Measurements from ENCODE around the gene CLBA1.
"Not testable (repeated sequence)": the region's sequence is repeated elsewhere in the genome, so short reads cannot be mapped to it uniquely, and the experiment has no call there.

DNA sequence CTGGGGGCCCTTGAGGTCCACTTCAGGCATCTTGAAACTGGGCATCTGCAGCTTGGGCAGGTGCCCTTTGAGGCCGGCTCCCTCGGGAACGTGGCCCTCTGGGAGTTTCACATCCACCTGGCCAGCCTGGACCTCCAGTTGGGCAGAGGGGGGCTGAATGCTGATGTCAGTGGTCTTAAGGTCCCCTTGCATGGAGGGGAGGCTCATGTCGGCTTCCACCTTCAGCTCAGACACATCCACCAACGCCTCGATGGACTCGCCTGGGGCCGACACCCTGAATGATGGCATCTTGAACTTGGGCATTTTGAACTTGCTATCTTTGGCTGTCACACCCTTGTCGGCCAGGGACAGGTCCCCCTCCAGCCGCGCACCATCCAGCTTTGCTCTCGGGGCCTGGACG lies 38.4 kb upstream of the CLBA1 start:
- TF ChIP-seq POLR2AphosphoS2 (conservative IDR thresholded peaks at IDR 0.05; ENCODE audit: low read length); POLR2A (IDR thresholded peaks at IDR 0.05; ENCODE audit: low read length); CHD4 (IDR thresholded peaks at IDR 0.05; ENCODE audit: borderline replicate concordance); NR3C1 (IDR thresholded peaks at IDR 0.05); KDM1A (IDR thresholded peaks at IDR 0.05; ENCODE audit: low read depth): not testable (repeated sequence)
- TF ChIP-seq, protein P1, sequence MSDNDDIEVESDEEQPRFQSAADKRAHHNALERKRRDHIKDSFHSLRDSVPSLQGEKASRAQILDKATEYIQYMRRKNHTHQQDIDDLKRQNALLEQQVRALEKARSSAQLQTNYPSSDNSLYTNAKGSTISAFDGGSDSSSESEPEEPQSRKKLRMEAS (IDR thresholded peaks at IDR 0.05): not testable (repeated sequence)
- TF ChIP-seq, protein P2, sequence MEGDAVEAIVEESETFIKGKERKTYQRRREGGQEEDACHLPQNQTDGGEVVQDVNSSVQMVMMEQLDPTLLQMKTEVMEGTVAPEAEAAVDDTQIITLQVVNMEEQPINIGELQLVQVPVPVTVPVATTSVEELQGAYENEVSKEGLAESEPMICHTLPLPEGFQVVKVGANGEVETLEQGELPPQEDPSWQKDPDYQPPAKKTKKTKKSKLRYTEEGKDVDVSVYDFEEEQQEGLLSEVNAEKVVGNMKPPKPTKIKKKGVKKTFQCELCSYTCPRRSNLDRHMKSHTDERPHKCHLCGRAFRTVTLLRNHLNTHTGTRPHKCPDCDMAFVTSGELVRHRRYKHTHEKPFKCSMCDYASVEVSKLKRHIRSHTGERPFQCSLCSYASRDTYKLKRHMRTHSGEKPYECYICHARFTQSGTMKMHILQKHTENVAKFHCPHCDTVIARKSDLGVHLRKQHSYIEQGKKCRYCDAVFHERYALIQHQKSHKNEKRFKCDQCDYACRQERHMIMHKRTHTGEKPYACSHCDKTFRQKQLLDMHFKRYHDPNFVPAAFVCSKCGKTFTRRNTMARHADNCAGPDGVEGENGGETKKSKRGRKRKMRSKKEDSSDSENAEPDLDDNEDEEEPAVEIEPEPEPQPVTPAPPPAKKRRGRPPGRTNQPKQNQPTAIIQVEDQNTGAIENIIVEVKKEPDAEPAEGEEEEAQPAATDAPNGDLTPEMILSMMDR (IDR thresholded peaks at IDR 0.05): not testable (repeated sequence)
